GM18909 (cell line): Measurements from ENCODE around the gene LPP.

Experiments
- ATAC-seq: cut with Tn5 transposase; IDR thresholded peaks from one replicate; pipeline ENCODE4 v1.9.1; 2021; ENCODE audit warnings: mild to moderate bottlenecking; ENCODE audit not compliant: unreplicated experiment, poor library complexity

Gene LPP

DNA sequence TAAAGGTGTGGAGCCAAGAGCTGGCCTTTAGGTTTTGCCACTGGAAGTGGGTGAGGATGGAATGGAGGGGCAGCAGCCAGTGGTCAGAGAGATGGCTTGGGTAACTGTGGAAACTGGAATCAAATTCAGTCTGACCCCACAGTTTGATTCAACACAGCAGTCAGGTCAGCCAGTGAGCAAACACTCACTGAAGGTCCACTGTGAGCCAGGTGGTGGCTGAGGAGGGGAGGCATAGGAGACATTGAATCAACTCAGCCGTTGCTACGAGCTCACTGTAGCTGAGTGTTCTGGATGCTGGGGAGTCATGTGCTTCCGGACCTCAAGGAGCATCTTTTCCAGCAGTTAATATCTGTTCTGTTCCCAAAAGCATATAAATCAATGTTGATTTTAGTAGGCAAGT is 37.5 kb downstream of the LPP start:
- ATAC-seq: no peak

- ATAC-seq: no peak
These were observed 38.1 kb downstream of the LPP start for GRCh38 chr3:188192034-188192433.

- ATAC-seq: no peak
These were observed 40.4 kb downstream of the LPP start for GRCh38 chr3:188194332-188194731.

DNA sequence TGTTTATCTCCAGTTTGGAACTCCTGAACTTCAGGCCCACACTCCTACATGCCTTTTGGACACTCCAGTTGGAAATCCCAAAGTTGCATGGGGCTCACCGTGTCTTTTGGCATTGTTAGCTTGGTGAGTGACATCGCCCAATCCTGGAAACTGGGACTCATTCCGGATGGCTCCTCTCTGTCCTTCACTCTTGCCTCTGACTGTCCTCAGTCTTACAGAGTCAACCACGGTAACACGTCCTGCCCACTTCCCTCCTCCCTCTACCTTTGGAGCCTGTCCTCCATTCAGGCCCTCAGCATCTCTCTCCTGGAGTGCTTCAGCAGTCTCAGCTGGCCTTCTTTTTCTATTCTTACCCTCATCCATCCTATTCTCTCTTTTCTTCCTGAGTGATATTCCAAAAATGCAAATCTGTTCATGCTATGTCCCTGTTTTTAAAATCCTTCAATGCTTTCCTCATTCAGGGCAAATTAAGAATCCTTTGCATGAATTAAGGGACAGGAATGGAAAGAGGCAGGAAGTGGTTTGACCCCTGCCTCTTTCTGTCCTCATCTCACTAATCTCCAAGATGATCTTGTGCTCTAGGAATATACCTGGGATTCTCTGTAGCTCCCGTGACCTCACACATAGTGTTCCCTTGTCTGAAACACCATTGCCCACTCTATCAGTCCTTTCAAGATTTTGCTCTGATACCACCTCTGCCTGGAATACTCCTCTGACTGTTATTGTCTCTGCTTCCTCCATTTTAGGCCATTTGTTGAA is 42.5 kb downstream of the LPP start:
- no peak for ATAC-seq

GRCh38 chr3:188197388-188197847 is 43.5 kb downstream of the LPP start:
- peak; percentile 57 for ATAC-seq

GRCh38 chr3:188198001-188198400 is 44.0 kb downstream of the LPP start:
- ATAC-seq: no peak

DNA sequence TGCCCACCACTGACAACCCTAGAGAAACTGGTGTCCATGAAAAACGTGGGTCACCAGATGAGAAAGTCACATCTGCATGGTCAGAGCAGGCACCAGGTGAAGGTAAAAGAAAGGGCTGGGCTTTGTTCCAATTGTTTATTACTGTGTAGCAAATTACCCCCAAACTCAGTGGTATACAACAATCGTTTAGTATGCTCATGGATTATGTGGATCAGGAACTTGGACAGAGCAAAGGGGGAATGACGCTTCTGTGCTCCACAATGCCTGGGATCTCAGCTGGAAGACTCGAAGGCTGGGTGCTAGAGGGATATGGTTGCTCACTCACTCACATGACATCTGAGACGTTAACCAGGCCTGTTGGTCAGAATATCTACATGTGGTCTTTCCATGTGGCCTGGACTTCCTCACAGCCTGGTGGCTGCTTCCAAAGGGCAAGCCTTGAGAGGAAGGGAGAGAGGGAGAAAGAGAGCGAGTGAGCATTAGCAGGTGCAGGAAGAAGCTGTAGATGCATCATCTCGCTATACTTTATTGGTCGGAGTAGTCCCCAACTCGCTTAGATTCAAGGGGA is 44.9 kb downstream of the LPP start:
- no peak for ATAC-seq

DNA sequence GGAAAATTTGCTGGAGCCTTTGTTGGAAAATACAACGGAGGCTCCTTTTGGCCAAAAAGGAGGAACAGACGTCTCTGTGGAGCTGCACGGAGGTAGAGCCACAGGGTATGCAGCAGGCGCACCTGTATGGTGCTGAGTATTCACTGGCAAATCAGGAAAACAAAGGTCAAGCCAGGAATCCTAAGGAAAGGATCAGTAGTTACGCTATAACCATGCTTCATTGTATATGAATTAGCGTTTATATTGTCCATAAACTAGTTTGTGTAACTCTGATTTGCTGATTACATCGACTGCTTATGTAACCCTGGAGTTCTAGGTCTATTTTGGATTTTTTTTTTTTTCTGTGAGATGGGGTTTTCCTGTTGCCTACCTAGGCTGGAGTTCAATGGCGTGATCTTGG is 45.4 kb downstream of the LPP start:
- no peak for ATAC-seq

DNA sequence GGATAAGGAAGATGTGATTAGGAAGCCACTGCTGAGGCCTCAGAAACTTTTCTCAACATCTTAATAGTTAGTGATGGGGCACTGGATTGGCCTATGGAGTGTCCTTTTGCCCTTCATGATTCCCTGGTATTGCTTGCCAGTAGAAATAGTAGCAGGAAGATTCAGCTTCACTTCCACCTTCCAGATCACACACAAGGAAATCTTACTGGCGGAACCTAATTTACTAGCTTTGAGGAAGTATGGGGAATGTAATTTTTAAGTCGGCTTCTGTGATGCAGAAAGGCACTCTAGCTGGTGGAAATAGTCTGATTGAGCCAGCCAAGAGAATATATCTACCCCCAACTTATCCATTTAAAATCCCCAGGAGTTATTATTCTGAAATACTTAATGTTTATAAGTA is 46.5 kb downstream of the LPP start:
- no peak for ATAC-seq

DNA sequence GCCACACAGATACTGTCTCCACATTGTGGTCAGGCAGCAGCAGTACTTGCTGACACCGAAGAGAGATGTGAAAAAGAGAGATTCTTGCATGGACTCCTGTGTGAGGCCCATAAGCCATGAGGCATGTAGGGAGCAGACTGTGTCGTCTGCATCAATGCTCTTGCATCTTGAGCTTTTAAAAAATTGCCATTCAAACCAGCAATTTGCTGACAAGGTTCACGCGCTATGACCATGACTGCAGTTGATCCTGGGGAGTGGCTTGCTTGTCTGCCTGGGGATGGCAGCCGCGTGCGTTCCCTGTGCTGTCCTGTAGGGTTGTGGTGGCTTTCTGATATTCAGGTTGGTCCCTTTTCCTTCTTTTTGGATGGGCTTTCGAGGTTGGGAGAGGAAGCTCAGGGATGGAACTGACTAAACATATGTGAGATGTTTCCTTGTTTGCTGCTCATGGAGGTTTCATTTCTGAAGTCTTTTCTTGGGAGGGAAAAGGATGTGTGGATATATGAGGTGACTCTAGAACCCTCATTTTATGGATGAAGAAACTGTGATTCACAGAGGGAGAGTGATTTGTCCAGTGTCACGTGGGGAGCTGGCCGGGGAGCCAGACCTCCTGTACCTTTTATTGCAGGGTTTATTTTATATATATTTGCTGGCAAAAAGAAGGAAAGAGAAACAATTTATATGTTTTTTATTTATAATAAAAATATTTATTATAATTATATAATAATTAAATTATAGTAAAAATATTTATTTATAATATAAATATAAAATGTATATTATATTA is 48.6 kb downstream of the LPP start:
- no peak for ATAC-seq

- ATAC-seq: no peak
These were observed 50.6 kb downstream of the LPP start for GRCh38 chr3:188204526-188204925.

DNA sequence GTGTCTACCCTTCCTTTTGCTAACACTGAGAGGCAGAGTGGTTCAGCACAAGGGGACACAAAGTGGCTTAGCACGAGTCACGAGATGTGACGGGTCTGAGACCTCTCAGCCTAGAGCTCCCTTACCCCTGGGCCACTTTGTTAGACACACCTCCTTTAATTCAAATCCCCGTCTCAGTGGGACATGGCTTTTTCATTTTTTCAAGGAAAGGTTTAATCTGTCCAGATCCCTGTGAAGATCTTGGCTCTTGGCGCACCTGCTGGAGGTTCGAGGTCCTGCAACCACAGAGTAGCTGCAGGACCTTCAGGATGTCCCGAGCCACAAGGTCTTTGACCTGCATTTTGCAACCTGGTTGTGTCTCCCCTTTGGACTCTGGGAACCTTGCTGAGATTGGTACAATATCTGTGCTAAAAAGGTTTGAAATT is 52.0 kb downstream of the LPP start:
- no peak for ATAC-seq

GRCh38 chr3:188206787-188207186 is 52.8 kb downstream of the LPP start:
- no peak for ATAC-seq

- no peak for ATAC-seq
These were observed 54.1 kb downstream of the LPP start for GRCh38 chr3:188207941-188208515.

- ATAC-seq: no peak
These were observed 54.6 kb downstream of the LPP start for GRCh38 chr3:188208516-188208981.

DNA sequence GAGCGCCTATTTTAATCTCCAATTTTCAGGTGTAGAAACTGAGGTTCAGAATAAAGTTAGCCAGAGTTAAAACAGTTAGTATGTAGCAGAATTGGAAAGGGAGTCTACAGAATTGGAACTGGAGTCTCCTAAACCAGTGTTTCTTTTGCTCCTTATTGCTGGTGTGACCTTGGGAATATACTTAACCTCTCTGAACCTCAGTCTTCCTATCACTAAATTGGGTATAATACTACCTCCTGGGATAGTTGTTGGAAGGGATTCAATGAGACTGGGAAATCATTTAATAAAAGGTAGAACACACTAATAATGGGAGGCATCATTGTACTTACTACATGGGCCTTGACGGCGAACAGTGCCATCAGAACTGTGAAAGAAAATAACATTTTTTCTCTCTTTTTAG is 55.1 kb downstream of the LPP start:
- ATAC-seq: no peak

- no peak for ATAC-seq
These were observed 55.8 kb downstream of the LPP start for GRCh38 chr3:188209740-188210139.

- no peak for ATAC-seq
These were observed 57.5 kb downstream of the LPP start for GRCh38 chr3:188211476-188211875.

- no peak for ATAC-seq
These were observed 58.5 kb downstream of the LPP start for GRCh38 chr3:188212308-188212969.

DNA sequence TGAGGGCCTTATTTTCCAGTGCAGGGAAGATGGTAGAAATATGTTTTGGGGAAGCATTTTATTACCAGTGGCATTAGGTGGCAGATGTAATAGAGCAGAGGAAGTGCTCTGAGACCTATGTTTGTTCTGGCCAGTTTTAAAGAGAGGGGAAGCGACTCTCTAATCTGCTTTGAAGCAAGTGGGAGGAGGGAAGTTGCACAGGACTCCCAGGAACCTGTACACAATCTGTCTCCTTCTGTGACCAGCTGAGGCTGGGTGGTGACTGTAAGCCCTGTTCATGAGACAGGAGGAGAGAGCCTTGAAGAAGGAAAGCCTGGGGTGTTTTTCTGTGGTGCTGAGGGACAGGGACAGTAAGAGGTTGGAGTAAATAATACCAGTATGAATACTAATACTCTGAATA is 60.5 kb downstream of the LPP start:
- no peak for ATAC-seq
